ENCODE results near the gene CORO2B.

CORO2B gene

DNA sequence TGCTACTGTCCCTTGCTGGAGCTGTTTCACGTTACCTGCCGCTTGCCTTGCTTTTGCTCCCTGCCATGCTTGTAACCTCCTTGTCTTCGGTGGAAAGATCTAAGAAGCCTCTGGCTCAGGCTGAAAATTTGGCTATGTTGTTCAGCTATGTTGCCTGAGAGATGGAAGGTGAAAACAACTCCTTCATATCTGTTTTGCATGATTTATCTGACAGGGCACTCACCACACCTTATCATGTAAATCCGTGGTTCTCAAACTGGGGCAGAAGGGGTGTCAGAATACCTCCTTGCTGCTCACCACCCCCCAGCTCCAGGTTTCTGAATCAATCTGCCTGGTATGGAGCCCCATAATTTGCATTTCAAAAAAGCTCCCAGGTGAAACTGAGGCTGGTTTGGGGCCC lies 6.5 kb upstream of the CORO2B start:
- DNase-seq (ENCODE audit: low read depth in 2 of 2), result no peak

DNA sequence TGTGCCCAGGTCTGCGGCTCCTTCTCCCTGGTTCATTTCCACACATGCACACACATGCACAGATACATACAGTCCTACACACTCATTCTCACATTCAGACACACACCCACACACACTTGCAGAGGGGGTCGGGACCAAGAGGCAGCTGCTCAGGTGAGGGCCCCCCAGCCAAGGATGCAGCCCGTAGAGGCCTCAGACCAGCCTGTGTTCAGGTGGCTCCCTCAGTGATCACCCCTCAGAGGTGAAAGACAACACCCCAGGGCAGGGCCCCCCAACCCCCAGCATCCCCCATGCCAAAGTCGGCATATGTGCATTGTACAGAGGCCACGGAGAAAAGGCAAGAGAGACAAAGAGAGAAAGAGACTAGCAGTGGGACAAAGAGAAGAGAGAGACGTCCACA lies 5.9 kb upstream of the CORO2B start:
- DNase-seq (ENCODE audit: low read depth in 2 of 2), result no peak

DNA sequence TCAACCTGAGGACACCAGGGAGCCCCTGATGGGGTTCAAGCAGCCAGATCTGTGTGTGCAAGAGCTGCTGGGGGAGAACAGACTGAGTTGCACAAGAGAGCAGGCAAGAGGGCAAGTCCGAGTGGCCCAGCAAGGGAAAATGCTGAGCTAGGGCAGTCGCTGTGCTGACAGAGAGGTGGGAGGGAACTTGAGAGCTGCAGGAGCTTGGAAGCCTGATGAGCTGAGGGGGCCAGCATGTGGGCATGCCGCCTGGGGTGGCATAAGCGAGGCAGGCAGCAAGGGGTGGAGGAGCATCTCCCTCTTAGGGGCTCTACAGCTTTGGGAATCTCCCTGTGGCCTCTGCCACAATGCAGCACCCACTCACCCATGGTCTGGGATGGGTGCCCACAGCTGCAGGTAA lies 4.7 kb upstream of the CORO2B start:
- no peak for DNase-seq (ENCODE audit: low read depth in 2 of 2)

- no peak for DNase-seq (ENCODE audit: low read depth in 2 of 2)
Observed at GRCh38 chr15:68574629-68575028, 4.2 kb upstream of the CORO2B start.

DNA sequence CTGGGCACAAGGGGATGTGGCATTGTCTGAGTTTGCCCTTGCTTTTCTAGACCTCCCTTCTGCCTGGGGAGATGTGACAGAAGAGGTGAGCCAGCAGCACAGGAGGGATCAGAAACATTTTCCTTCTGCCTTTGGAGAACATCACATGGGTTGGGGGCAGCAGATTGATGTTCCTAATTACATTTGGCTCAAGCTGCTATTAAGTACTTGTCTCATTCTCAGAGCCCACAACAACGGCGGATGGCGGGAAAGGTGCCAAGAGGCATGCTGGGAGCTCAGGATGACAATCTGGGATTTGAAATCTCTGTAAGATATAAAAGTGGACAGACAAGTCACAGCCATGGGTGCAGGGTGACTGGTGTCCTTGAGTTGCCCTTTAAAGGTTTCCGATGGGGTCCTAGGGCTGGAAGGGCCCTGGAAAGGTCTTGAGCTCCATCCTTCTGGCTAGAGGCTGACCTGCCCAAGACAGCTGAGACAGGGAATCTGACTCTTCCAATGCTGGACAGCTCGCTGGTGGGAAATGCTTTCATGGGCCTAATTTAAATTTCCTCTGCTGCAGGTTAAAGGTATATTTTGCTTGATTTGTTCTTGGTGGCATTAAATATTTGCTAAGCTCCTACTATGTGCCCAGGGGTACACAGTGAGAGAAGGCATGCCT lies 2.4 kb upstream of the CORO2B start:
- no peak for DNase-seq (ENCODE audit: low read depth in 2 of 2)

- no peak for DNase-seq (ENCODE audit: low read depth in 2 of 2)
Observed at GRCh38 chr15:68578175-68578979, 416 bp upstream of the CORO2B start.

DNA sequence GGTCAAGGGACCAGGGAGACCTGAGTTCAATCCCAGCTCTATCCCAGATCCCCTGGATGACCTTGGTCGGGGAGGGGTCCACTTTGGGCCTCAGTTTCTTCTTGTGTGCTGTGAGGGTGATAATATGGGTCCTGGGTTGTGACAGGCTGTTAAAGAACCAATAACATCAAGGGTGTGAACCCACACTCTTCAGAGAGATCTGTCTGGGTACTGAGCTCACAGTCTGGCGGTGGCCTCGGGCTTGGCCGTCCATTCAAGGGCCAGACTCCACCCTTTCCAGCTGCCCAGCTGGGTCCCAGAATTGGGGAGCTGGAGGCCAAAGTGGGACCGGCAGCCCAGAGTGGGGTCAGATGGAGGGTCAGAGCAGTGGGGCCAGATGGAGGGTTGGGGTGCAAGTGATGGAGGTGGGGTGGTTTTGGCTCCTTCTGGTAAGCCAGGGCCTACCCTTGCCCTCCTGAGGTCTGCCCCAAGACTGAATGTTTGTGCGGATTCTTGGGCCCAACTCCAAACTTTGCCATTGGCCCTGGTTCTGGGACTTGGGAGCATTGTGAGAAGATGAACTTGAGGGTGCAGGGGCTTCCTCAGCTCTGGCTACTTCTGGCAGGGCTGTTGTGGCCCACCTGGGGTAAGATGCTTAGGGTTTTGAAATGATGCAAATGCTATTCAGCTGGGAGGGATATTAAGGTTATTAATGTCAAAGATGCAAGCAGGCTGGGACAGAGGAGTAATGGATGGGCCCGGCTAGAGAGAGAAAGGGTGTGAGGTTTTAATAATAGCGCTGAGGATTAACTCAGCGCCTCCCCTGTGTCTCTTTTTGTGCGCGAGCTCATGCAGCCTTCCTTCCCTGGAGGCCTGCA lies 1.5 kb downstream of the CORO2B start:
- DNase-seq (ENCODE audit: low read depth in 2 of 2), result no peak

DNA sequence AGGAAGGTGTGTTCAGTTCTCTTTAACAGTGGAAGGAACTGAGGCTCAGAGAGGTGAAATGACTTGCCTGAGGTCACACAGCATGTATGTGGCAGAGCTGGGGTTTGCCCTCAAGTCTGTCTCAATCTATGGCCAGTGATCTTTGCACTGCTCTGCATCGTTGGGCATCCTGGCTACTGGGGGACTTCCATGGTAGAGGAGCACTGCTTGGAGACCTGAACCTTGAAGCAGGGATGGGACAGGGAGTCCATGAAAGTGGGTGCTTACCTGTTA lies 2.0 kb downstream of the CORO2B start:
- DNase-seq (ENCODE audit: low read depth in 2 of 2), result no peak

DNA sequence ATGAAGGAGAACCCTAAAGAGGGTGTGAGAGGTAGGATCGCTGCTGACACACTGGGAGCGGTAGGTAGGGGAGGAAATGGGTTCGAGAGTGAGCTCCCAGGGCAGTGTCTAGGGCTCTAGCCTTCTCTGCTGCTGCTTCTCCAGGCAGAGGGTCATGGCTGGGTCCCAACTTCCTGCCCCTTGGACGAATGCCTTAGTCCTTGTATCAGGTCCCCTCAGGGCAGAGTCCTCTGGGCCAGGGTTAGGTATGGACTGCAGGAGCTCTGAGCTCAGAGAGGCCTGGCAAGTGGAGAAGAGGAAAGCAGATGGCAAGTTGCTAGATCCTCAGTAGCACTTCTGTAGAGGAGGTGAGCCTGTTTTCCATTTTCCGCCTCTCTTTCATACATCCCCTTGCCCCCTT lies 2.9 kb downstream of the CORO2B start:
- no peak for DNase-seq (ENCODE audit: low read depth in 2 of 2)

DNA sequence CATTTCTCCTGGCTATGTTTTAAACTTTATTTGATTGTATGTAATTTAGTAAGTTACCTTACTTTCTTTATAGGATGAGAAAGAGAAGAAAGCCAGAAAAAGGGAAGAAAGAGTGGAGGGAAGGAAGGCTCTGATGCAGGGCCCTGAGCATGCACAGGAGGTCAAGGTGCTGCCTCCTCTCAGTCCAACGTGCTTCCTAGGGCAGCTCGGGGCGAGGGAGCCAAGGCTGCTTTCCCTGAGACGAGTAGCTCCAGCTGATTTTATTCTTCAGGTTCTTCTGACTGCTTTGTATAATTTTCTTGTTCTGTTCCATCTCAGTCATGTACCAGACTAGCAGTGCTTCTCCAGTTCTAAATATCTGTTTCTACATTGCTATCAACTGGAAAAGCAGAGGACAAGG lies 3.4 kb downstream of the CORO2B start:
- DNase-seq (ENCODE audit: low read depth in 2 of 2), result no peak

- DNase-seq (ENCODE audit: low read depth in 2 of 2), result no peak
Observed at GRCh38 chr15:68582864-68583263, 4.1 kb downstream of the CORO2B start.

- DNase-seq (ENCODE audit: low read depth in 2 of 2), result no peak
Observed at GRCh38 chr15:68583321-68583720, 4.5 kb downstream of the CORO2B start.

- DNase-seq (ENCODE audit: low read depth in 2 of 2), result no peak
Observed at GRCh38 chr15:68583936-68584755, 5.4 kb downstream of the CORO2B start.

- no peak for DNase-seq (ENCODE audit: low read depth in 2 of 2)
Observed at GRCh38 chr15:68584756-68585573, 6.2 kb downstream of the CORO2B start.

DNA sequence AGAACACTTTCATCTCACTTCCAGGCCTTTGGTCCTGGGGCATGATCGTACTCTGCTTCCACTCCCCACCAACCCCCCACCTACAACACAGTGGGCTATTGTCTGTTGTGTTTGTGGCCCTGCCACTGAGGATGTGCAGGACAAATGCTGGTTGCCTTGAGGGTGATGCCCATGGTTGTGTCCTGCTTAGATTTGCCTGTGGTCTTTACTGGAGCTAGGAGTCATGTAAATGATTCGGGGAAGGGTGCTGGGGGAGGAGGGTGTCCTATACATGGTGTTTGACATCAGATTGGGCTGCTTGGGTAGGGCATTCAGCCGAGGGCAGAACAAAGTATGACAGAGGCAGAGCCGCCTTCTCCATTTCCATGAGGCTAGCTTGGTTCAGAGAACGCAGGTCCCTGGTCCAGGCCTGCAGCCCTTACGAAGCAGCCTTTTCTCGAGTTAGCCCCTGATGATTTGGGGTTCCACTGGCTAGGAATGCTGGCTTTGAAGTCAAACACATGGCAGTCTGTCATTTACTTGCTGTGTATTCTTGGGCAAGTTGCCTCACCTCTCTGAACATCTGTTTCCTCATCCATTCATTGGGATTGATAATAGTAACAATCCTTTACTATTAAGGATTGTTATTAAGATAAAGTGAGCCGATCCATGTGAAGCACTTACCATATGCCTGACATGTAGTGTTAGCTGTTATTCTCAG lies 6.9 kb downstream of the CORO2B start:
- DNase-seq (ENCODE audit: low read depth in 2 of 2), result no peak

DNA sequence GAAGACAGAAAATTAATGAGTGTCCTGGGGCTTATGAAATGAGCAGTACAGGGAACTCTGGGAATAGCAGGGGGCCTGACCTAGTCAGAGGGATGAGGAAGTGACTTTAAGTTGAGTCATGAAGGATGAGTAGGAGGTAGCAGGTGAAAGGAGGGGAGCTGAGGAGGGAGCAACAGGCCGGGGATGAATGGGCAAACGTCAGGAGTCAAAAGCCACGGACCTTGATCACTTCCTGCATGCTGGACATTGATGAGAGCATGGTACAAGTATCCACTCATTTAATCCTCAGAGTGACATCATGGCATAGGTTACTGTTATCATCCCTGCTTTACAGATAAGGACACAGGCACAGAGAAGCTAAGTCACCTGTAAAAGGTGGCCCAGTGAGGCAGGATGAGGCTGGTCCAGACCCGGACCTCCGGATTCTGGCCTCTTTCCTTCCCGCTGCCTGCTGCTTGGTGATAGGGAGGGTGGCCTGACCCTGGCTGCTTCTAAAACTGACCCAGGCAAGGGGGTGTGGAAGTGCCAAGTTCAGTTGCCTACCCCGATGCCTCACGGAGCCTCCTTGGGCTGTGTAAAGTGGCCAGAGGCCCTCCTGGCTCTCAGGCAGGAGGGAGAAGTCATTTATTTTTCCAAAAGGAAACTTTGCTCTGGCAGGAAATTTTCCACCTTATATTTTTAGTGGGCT lies 7.6 kb downstream of the CORO2B start:
- DNase-seq (ENCODE audit: low read depth in 2 of 2), result no peak

DNA sequence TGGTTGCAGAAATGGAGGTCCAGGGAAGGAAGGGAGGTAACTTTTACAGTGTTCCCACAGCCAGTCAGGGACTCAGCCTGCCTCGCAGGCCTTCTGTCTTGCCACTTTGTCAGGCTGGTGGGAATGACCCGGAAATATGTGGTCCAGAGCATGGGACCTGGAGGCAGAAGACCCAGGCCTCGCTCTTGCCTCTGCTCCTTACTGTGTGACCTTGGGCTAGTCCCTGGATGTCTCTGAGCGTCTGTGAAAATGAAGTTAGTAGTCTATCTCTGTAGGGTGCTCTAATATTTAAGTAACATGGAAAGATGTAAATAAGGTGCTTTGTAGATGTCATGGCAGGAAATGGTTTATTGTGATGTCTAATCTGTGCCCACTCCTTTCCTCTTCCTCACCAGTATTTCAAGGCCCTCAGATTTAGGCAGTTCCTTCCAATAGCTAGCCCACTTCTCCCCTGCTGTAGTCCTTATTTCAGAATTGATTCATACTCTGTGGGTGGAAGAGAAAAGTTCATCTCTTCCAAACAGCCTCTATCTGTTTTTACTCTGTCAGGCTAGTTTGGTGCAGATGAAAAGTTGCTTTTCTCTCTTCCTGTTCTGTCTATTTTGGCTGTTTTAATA lies 9.1 kb downstream of the CORO2B start:
- no peak for DNase-seq (ENCODE audit: low read depth in 2 of 2)

GRCh38 chr15:68589053-68589452 lies 10.3 kb downstream of the CORO2B start:
- no peak for DNase-seq (ENCODE audit: low read depth in 2 of 2)

All from activated CD8-positive, alpha-beta memory T cell treated with anti-CD3 and anti-CD28 coated beads for 4 hours (primary cell).